ENCODE measurements around the gene ADGRL1. TPM values are rescaled to one million over a fixed set of nuclear protein-coding genes. Genes with fewer than 3 reads are reported as not detected.

Gene ADGRL1
- polyA plus RNA-seq, 1 donor (not counting 4 experiments of a cell fraction or from before 2014, with no cell fraction given), result 3.2 TPM

GRCh38 chr19:14117668-14118164 is 88.3 kb downstream of the ADGRL1 start, which contains the start of gene PRKACA:
Gene PRKACA (minus strand): TSS chr19:14117762. CDS start chr19:14117547, 215 bp downstream.
- peak within 1 kb of the TSS; percentile 73 for H3K9ac ChIP-seq (ENCODE audit: control insufficient read depth, extremely low read depth, insufficient read depth, low read length)
- peak within 1 kb of the TSS; percentile 91 for H3K4me2 ChIP-seq (ENCODE audit: control insufficient read depth, extremely low read depth, insufficient read depth, low read depth, low read length)
- peak within 1 kb of the TSS; percentile 82 for H2AFZ ChIP-seq (ENCODE audit: control insufficient read depth, low read length)
- FAIRE-seq (no peak), DNase-seq (ENCODE audit: low read depth, low spot score) (peak; percentile 83)
- TF ChIP-seq EZH2 (IDR thresholded peaks at IDR 0.05; ENCODE audit: low read length) (no peak), CTCF (optimal IDR thresholded peaks at IDR 0.05 in 1 of 3, IDR thresholded peaks at IDR 0.05 in 1 of 3, conservative IDR thresholded peaks at IDR 0.05 in 1 of 3; ENCODE audit: extremely low read depth in 1 of 3, insufficient read depth in 2 of 3, low read length in 3 of 3) (no peak)
- H4K20me1 ChIP-seq (ENCODE audit: control insufficient read depth, extremely low read depth, insufficient read depth, low read length), result no peaks in the 10 kb centered on the region
- no peaks in the 10 kb centered on the region for H3K27me3 ChIP-seq (ENCODE audit: control insufficient read depth, extremely low read depth, insufficient read depth, low read length)
- H3K27ac ChIP-seq (ENCODE audit: control insufficient read depth, insufficient read depth, low read length), result peak within 1 kb of the TSS; percentile 63
- peaks cover 9% of the 10 kb centered on the region for H3K79me2 ChIP-seq (ENCODE audit: control insufficient read depth, insufficient read depth, low read length)
- dilution Hi-C loops (cut with MboI; ENCODE audit: extremely low pct_ligation_motif_present, low sequenced_read_pairs), result no loop called here
- H3K9me3 ChIP-seq (ENCODE audit: control insufficient read depth, low read depth, low read length), result no peaks in the 10 kb centered on the region
- H3K4me1 ChIP-seq (ENCODE audit: control insufficient read depth, extremely low read depth, insufficient read depth, low read length), result peaks cover 14% of the 10 kb centered on the region
- peak within 1 kb of the TSS; percentile 78 to 86 (median 80) for H3K4me3 ChIP-seq (ENCODE audit: control insufficient read depth in 2 of 3, extremely low read depth in 1 of 3, insufficient read depth in 2 of 3, low read depth in 1 of 3, low read length in 3 of 3)
- H3K36me3 ChIP-seq (ENCODE audit: control insufficient read depth in 2 of 2, extremely low read depth in 1 of 2, insufficient read depth in 2 of 2, low read length in 2 of 2), result peaks cover 0 to 4% of the 10 kb centered on the region in 2 experiments
- H3K9me1 ChIP-seq (ENCODE audit: control insufficient read depth, extremely low read depth, insufficient read depth, low read length), result no peaks in the 10 kb centered on the region

- peaks cover 14% of the 10 kb centered on the region for H3K4me1 ChIP-seq (ENCODE audit: control insufficient read depth, extremely low read depth, insufficient read depth, low read length)
- H3K27ac ChIP-seq (ENCODE audit: control insufficient read depth, insufficient read depth, low read length), result peak overlapping the region; percentile 31
- FAIRE-seq, result no peak
- H3K4me2 ChIP-seq (ENCODE audit: control insufficient read depth, extremely low read depth, insufficient read depth, low read depth, low read length), result peak overlapping the region; percentile 89
- peaks cover 9% of the 10 kb centered on the region for H3K79me2 ChIP-seq (ENCODE audit: control insufficient read depth, insufficient read depth, low read length)
- H3K9me1 ChIP-seq (ENCODE audit: control insufficient read depth, extremely low read depth, insufficient read depth, low read length), result no peaks in the 10 kb centered on the region
- H3K36me3 ChIP-seq (ENCODE audit: control insufficient read depth in 2 of 2, extremely low read depth in 1 of 2, insufficient read depth in 2 of 2, low read length in 2 of 2), result peaks cover 0 to 4% of the 10 kb centered on the region in 2 experiments
- TF ChIP-seq CTCF (optimal IDR thresholded peaks at IDR 0.05 in 1 of 3, IDR thresholded peaks at IDR 0.05 in 1 of 3, conservative IDR thresholded peaks at IDR 0.05 in 1 of 3; ENCODE audit: extremely low read depth in 1 of 3, insufficient read depth in 2 of 3, low read length in 3 of 3) (no peak), EZH2 (IDR thresholded peaks at IDR 0.05; ENCODE audit: low read length) (no peak)
- peak overlapping the region; percentile 15 for H2AFZ ChIP-seq (ENCODE audit: control insufficient read depth, low read length)
- no peaks in the 10 kb centered on the region for H3K27me3 ChIP-seq (ENCODE audit: control insufficient read depth, extremely low read depth, insufficient read depth, low read length)
- DNase-seq (ENCODE audit: low read depth, low spot score), result no peak
- no peaks in the 10 kb centered on the region for H3K9me3 ChIP-seq (ENCODE audit: control insufficient read depth, low read depth, low read length)
- dilution Hi-C loops (cut with MboI; ENCODE audit: extremely low pct_ligation_motif_present, low sequenced_read_pairs), result no loop called here
- H4K20me1 ChIP-seq (ENCODE audit: control insufficient read depth, extremely low read depth, insufficient read depth, low read length), result no peaks in the 10 kb centered on the region
- peak overlapping the region; percentile 78 to 86 (median 80) for H3K4me3 ChIP-seq (ENCODE audit: control insufficient read depth in 2 of 3, extremely low read depth in 1 of 3, insufficient read depth in 2 of 3, low read depth in 1 of 3, low read length in 3 of 3)
- peak overlapping the region; percentile 71 for H3K9ac ChIP-seq (ENCODE audit: control insufficient read depth, extremely low read depth, insufficient read depth, low read length)
Measured at GRCh38 chr19:14116918-14117578, 88.9 kb downstream of the ADGRL1 start.
